ENCODE data around the gene SASS6.

- TF ChIP-seq CTCF (conservative IDR thresholded peaks at IDR 0.05; ENCODE audit: low read length) (no peak), EZH2phosphoT487 (IDR thresholded peaks at IDR 0.05; ENCODE audit: borderline replicate concordance) (no peak)
Measured at GRCh38 chr1:100141192-100141591, 8.5 kb upstream of the SASS6 start.
